NCI-H1105 (cell line): Measurements from ENCODE around the gene UTF1.
"Not testable (repeated sequence)": the region's sequence is repeated elsewhere in the genome, so short reads cannot be mapped to it uniquely, and the experiment has no call there.

Experiments used
- DNase-seq: peaks from one replicate; lab custom pipeline; 2025; lab: John Stamatoyannopoulos, UW

Gene UTF1

DNA sequence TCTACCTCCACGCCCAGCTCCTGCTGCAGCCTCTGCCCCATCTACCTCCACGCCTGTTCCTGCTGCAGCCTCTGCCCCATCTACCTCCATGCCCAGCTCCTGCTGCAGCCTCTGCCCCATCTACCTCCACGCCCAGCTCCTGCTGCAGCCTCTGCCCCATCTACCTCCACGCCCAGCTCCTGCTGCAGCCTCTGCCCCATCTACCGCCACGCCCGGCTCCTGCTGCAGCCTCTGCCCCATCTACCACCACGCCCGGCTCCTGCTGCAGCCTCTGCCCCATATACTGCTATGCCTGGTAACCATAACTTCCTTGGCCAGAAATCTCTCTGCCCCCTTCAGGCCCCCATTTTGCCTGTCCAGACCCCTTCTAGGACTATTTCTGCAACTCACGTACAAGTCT, 35.0 kb downstream of the UTF1 start:
- not testable (repeated sequence) for DNase-seq

- no peak for DNase-seq
Measured at GRCh38 chr10:133266056-133266795, 36.2 kb downstream of the UTF1 start.

DNA sequence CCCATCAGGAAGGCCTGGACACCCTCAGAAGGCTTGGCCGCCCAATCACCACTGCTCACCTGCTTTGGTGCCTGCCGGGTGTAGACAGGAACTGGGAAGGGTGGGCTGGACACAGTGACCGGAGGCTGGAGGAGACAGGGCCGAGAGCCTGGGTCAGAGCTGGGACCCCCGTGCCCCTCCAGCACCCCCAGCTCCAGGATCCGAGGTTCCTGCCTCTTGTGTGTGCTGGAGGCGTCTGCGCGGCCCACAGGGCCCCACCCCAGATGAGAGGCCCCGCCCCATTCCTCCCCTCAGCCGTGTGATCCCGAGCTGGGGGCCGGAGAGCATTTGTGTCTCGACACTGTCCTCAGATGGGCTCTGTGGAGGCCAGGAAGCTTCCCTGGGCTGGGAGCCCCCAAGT, 37.3 kb downstream of the UTF1 start:
- no peak for DNase-seq

GRCh38 chr10:133267829-133268228, 37.8 kb downstream of the UTF1 start:
- DNase-seq: no peak

- DNase-seq: no peak
Measured at GRCh38 chr10:133268532-133268931, 38.5 kb downstream of the UTF1 start.

- no peak for DNase-seq
Measured at GRCh38 chr10:133269367-133269766, 39.4 kb downstream of the UTF1 start.

DNA sequence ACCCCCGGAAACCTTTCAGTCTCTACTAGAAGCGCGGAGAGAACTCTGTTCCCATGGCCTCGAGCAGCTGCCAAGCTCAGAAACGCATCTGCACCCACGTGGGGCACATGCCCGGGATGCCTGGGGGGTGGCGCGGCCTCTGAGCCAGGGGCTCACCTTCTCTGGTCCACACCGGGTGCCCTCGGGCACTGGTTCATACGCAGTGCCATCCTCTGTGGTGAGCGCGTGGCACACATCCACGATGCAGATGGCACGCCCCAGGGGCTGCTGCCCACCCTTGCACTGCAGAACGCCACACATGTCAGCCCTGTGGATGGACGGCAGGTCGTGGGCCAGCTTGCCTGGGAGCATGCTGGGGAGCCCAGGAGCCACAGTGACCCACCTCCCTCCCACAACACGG, 40.2 kb downstream of the UTF1 start:
- DNase-seq: no peak

GRCh38 chr10:133270773-133271297, 40.8 kb downstream of the UTF1 start:
- DNase-seq: no peak

DNA sequence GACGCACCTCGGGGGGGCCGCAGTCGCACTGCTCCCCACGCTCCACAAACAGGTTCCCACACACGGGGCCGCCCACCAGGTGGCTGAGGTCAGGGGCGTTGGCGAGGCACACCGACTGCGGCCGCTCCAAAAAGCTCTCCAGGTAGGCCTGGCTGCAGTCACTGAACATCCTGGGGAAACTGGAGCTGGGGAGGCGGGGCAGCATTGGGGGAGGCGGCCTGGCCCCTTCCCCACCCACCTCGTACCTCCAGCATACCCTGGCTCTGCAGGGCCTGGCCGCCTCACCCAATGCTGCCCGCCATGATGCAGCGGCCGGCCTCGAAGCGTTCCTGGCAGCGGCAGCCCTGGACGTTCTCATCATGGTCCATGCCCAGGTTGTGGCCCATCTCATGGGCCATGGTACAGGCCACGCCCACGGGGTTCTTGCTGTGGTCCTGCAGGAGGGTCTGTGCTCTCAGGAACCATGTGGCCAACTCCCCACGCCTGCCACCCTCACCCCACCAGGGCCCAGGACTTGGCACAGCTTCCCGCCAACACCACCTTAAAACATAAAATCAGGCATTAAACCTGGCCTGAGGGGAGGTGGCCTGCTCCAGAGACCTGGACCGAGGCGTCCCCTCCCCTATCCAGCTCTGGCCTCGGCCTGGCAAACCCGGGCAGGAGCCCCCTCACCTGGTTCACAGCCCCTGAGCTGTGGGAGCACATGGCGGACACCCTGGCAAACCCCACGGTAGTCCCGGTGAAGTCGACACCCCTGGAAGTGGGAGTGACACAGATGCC, 41.7 kb downstream of the UTF1 start:
- DNase-seq: no peak

GRCh38 chr10:133272301-133272963, 42.4 kb downstream of the UTF1 start:
- DNase-seq: no peak

GRCh38 chr10:133272964-133273420, 43.0 kb downstream of the UTF1 start:
- DNase-seq: no peak

- no peak for DNase-seq
Measured at GRCh38 chr10:133273534-133274143, 43.6 kb downstream of the UTF1 start.

DNA sequence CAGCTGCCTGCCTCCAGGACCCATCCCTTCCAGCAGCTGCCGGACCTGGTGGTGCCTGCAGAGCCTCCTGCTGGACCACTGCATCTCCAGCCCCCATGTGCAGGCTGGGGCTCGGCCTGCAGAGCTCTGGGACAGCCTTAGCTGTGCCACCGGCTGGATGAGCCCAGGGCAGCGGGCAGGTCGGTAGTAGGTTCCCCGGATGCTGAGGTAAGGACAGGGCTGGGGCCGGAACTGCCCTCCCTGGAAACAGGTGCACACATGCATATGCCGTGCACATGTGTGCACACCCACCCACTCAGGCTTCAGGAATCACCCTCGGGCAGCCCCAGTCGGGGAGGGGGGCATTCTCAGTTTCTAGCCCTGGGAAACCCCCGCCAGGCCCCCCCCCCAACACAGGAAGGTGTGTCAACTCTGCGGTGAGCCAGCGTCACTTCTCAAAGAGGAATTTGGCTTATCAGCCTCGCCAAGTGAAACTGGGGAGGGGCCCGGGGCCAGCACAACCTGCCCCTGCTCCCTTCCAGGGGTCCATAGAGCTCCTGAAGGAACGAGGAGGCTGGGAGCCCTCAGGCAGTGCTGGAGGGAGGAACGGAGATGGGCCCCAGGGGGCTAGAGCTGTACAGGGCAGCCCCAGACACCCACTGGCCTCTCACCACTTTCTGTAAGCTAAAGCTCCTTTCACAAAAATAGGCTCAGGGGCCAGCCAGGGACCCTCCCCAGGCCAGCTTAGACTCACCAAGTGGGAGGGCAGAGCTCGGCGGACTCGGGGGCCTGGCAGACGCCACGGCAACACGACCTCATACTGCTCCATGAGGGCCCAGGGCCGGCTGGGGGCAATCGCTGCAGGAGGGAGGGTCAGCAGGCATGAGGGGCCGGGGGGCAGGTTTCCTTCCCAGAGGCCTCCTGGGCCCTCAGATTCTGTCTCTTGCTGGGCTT, 45.0 kb downstream of the UTF1 start:
- no peak for DNase-seq

DNA sequence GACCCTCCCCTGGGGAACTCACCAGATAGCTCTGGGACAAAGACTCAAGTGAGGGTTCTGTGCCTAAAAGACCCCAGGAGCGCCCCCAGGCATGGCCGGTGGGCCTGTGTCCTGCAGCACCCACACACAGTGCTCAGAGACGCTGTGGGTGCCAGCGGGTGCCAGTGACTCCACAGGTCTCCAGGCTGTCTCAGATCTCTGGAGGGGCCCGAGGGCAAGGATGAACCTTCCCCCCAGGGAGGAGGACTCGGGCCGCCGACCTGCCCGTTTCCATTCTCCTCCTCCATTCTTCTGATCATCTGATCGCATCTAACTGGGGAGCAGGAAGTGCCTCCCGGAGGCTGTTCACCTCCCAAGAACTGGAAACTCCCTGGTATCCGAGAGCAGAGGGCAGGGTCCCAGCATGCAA, 45.7 kb downstream of the UTF1 start:
- no peak for DNase-seq

DNA sequence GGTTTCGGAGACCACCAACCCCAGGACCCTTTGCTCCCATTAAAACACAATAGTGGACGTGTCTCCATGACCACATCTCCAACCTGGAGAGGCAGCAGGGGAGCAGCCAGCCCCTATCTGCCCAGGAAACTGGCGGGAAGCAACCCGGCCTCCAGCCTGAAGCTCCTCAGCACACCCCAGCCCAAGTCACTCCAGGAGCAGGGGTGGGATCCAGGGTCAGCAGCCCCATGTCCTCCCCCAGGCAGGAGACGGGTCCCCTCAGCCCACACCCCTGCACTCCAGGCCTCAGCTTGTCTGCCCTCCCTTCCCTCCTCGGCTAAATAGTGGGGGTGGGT, 46.0 kb downstream of the UTF1 start:
- no peak for DNase-seq

- DNase-seq: no peak
Measured at GRCh38 chr10:133276435-133277201, 46.6 kb downstream of the UTF1 start, which contains the start of gene ADAM8. Gene ADAM8, minus strand, starts transcription at chr10:133276868. Its CDS starts 51 bp downstream, at chr10:133276817.

DNA sequence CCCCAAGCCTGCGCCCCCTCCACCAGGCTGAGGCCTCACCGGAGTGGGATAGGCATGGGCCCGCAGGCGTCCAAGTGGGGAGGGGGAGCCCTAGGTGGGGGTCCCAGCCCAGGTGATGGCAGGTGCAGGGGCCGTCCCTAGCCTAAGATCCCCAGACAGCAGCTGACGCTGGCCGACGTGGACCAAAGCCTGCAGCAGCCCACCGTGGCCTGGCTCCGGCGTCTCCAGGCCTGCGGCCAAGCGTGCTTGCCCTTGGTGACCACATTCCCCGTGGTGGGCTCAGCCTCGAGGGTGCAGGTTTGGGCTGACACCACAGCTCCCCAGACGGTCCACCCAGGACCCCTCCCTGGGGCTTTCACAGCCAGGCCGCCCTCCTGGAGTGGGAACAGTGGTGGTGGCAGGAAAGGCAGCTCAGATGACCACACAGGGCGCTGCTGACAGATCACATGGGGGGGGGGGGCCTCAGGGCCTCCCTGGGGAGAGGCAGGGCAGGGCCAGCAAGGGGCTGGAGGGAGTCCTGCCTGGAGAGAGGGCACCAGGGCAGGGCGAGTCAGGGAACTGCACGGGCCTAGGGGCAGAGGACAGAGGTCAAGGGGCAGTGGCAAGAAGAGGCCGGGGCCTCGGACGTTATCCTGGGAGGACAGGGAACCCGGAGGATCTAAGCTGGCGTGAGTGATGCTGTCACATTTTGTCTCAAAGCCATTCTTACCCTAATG, 47.4 kb downstream of the UTF1 start:
- DNase-seq: no peak

GRCh38 chr10:133277993-133278576, 48.1 kb downstream of the UTF1 start:
- DNase-seq: no peak

- DNase-seq: no peak
Measured at GRCh38 chr10:133278577-133279265, 48.7 kb downstream of the UTF1 start.
